SK-N-SH treated with all-trans-retinoic acid at 6 μM for 48 hours (cell line): ENCODE results near the gene WDR91.

Source experiments
- ARNTL ChIP-seq: fragments of 450-650 bp; formaldehyde crosslinking; IDR thresholded peaks from 2 replicates; pipeline ENCODE4 v1.5.0; 2020; ENCODE audit warnings: low read depth, mild to moderate bottlenecking, moderate library complexity, borderline replicate concordance
- CSDC2 ChIP-seq: fragments of 250-450 bp; sonication (Bioruptor Pico); IDR thresholded peaks from 2 replicates; pipeline ENCODE4 v1.5.0; 2020; ENCODE audit warnings: mild to moderate bottlenecking, moderate library complexity
- ISL1 ChIP-seq: fragments of 250-450 bp; sonication (Bioruptor Pico); IDR thresholded peaks from 2 replicates; pipeline ENCODE4 v2.1.2; 2022; ENCODE audit warnings: mild to moderate bottlenecking, moderate library complexity
- PPARA ChIP-seq: fragments of 250-450 bp; sonication (Bioruptor Pico); IDR thresholded peaks from 2 replicates; pipeline ENCODE4 v1.5.0; 2020; ENCODE audit warnings: mild to moderate bottlenecking, borderline replicate concordance
- RARB ChIP-seq: fragments of 250-450 bp; sonication (Bioruptor Pico); IDR thresholded peaks from 2 replicates; pipeline ENCODE4 v1.8.0; 2021; ENCODE audit warnings: mild to moderate bottlenecking, moderate library complexity
- SNAI2 ChIP-seq: fragments of 250-450 bp; sonication (Bioruptor Pico); IDR thresholded peaks from 2 replicates; pipeline ENCODE4 v1.5.0; 2020; ENCODE audit warnings: mild to moderate bottlenecking, moderate library complexity
- TCF4 ChIP-seq: fragments of 250-450 bp; sonication (Bioruptor Pico); IDR thresholded peaks from 2 replicates; pipeline ENCODE4 v1.8.0; 2021; ENCODE audit warnings: mild to moderate bottlenecking, moderate library complexity, borderline replicate concordance
- ZFP3 ChIP-seq: fragments of 250-450 bp; sonication (Bioruptor Pico); IDR thresholded peaks from 2 replicates; pipeline ENCODE4 v1.5.0; 2020; ENCODE audit warnings: mild to moderate bottlenecking, moderate library complexity
- ZFP30 ChIP-seq: fragments of 450-650 bp; formaldehyde crosslinking; IDR thresholded peaks from 2 replicates; pipeline ENCODE4 v1.5.0; 2022; ENCODE audit warnings: mild to moderate bottlenecking, moderate library complexity
- ZNF565 ChIP-seq: fragments of 450-650 bp; formaldehyde crosslinking; conservative IDR thresholded peaks from 2 replicates; pipeline ENCODE4 v1.5.0; 2020; ENCODE audit warnings: low read depth, mild to moderate bottlenecking, moderate library complexity
- ZNF8 ChIP-seq: fragments of 450-650 bp; formaldehyde crosslinking; IDR thresholded peaks from 2 replicates; pipeline ENCODE4 v1.5.0; 2020; ENCODE audit warnings: mild to moderate bottlenecking, moderate library complexity
- TF ChIP-seq, protein P1 (sequence below): fragments of 250-450 bp; sonication (Bioruptor Pico); IDR thresholded peaks from 2 replicates; pipeline ENCODE4 v1.5.1; 2020; ENCODE audit warnings: low read depth, mild to moderate bottlenecking, moderate library complexity
- TF ChIP-seq, protein P2 (sequence below): fragments of 250-450 bp; sonication (Bioruptor Pico); IDR thresholded peaks from 2 replicates; pipeline ENCODE4 v1.8.0; 2020; ENCODE audit warnings: mild to moderate bottlenecking, moderate library complexity, borderline replicate concordance
- TF ChIP-seq, protein P3 (sequence below): fragments of 250-450 bp; sonication (Bioruptor Pico); IDR thresholded peaks from 2 replicates; pipeline ENCODE4 v1.8.0; 2021; ENCODE audit warnings: low read depth, mild to moderate bottlenecking, moderate library complexity, borderline replicate concordance

DNA sequence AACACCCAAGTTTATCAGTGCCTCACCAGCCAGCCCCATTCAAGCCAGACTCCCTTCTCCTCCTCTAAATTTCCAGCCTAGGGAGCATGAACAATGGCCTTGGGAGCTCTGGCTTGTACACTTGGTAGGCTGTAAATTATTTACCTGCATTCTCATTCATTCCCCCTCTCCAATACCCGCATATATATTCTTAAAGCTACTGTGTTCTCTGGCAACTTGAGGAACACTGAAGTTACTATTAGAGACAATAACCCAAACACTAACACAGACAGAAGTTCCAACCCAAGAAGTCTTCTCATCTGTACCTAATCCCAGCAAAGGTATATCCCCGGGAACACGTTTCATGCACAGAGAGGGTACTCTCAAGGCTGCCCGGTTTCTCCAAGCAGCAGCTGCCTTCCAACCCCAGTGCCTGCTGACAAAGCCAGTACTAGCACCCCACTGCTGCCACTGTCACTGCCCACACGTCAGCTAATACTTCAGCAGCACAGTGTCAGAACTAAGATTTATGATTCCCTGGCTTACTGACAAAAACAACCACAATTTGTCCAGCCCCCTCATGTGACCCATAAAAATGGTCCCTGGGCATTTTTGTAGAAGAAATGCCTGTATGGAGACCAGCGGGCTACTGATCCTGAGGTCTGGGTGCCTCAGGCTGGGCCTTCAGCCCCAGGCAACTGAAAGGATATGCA is 3.1 kb downstream of the WDR91 start:
- TF ChIP-seq, protein P1, sequence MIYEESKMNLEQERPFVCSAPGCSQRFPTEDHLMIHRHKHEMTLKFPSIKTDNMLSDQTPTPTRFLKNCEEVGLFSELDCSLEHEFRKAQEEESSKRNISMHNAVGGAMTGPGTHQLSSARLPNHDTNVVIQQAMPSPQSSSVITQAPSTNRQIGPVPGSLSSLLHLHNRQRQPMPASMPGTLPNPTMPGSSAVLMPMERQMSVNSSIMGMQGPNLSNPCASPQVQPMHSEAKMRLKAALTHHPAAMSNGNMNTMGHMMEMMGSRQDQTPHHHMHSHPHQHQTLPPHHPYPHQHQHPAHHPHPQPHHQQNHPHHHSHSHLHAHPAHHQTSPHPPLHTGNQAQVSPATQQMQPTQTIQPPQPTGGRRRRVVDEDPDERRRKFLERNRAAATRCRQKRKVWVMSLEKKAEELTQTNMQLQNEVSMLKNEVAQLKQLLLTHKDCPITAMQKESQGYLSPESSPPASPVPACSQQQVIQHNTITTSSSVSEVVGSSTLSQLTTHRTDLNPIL (CRISPR knock-in tag): no peak
- no peak for TF ChIP-seq ISL1 (CRISPR knock-in tag)
- no peak for TF ChIP-seq PPARA (CRISPR knock-in tag)
- TF ChIP-seq RARB (CRISPR knock-in tag): no peak
- no peak for TF ChIP-seq CSDC2
- no peak for TF ChIP-seq ARNTL (CRISPR knock-in tag)
- TF ChIP-seq, protein P2, sequence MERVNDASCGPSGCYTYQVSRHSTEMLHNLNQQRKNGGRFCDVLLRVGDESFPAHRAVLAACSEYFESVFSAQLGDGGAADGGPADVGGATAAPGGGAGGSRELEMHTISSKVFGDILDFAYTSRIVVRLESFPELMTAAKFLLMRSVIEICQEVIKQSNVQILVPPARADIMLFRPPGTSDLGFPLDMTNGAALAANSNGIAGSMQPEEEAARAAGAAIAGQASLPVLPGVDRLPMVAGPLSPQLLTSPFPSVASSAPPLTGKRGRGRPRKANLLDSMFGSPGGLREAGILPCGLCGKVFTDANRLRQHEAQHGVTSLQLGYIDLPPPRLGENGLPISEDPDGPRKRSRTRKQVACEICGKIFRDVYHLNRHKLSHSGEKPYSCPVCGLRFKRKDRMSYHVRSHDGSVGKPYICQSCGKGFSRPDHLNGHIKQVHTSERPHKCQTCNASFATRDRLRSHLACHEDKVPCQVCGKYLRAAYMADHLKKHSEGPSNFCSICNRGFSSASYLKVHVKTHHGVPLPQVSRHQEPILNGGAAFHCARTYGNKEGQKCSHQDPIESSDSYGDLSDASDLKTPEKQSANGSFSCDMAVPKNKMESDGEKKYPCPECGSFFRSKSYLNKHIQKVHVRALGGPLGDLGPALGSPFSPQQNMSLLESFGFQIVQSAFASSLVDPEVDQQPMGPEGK (CRISPR knock-in tag): no peak
- TF ChIP-seq SNAI2: no peak
- TF ChIP-seq ZNF565 (CRISPR knock-in tag): no peak
- no peak for TF ChIP-seq ZFP30 (CRISPR knock-in tag)
- no peak for TF ChIP-seq ZNF8 (CRISPR knock-in tag)
- TF ChIP-seq ZFP3 (CRISPR knock-in tag): no peak
- TF ChIP-seq, protein P3, sequence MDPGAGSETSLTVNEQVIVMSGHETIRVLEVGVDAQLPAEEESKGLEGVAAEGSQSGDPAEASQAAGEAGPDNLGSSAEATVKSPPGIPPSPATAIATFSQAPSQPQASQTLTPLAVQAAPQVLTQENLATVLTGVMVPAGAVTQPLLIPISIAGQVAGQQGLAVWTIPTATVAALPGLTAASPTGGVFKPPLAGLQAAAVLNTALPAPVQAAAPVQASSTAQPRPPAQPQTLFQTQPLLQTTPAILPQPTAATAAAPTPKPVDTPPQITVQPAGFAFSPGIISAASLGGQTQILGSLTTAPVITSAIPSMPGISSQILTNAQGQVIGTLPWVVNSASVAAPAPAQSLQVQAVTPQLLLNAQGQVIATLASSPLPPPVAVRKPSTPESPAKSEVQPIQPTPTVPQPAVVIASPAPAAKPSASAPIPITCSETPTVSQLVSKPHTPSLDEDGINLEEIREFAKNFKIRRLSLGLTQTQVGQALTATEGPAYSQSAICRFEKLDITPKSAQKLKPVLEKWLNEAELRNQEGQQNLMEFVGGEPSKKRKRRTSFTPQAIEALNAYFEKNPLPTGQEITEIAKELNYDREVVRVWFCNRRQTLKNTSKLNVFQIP: no peak
- no peak for TF ChIP-seq TCF4 (CRISPR knock-in tag)
